Endothelial cell of hepatic sinusoid (primary cell): ENCODE data around the gene HIP1R.
"Not testable (repeated sequence)": the region's sequence is repeated elsewhere in the genome, so short reads cannot be mapped to it uniquely, and the experiment has no call there.

Experiments used
- in situ Hi-C: cut with HindIII; loops from 2 replicates; pipeline ENCODE4 v1.10.0; 2017; ENCODE audit warnings: low sequenced_read_pairs

Gene HIP1R

GRCh38 chr12:122888232-122888752 is 53.0 kb downstream of the HIP1R start:
- in situ Hi-C loops: no loop called here

GRCh38 chr12:122889761-122890520 is 54.7 kb downstream of the HIP1R start:
- in situ Hi-C loops: no loop called here

- in situ Hi-C loops: no loop called here
Observed at GRCh38 chr12:122891661-122892525, 56.6 kb downstream of the HIP1R start.

GRCh38 chr12:122892724-122893123 is 57.5 kb downstream of the HIP1R start:
- in situ Hi-C loops: not testable (repeated sequence)

- in situ Hi-C loops: no loop called here
Observed at GRCh38 chr12:122893208-122894153, 58.2 kb downstream of the HIP1R start.

GRCh38 chr12:122894193-122895121 is 59.2 kb downstream of the HIP1R start:
- in situ Hi-C loops: no loop called here

GRCh38 chr12:122895320-122895703 is 60.1 kb downstream of the HIP1R start:
- in situ Hi-C loops: no loop called here

- in situ Hi-C loops: no loop called here
Observed at GRCh38 chr12:122895704-122896636, 60.7 kb downstream of the HIP1R start, which contains the start of gene VPS37B. TSS of gene VPS37B (minus strand) at chr12:122896124. CDS start at chr12:122896062, 62 bp downstream.

- in situ Hi-C loops: no loop called here
Observed at GRCh38 chr12:122896662-122897061, 61.4 kb downstream of the HIP1R start.

- in situ Hi-C loops: no loop called here
Observed at GRCh38 chr12:122899887-122900286, 64.6 kb downstream of the HIP1R start.

- in situ Hi-C loops: no loop called here
Observed at GRCh38 chr12:122902854-122903692, 67.8 kb downstream of the HIP1R start.

- in situ Hi-C loops: no loop called here
Observed at GRCh38 chr12:122903693-122904034, 68.4 kb downstream of the HIP1R start.

- in situ Hi-C loops: not testable (repeated sequence)
Observed at GRCh38 chr12:122905258-122905657, 70.0 kb downstream of the HIP1R start.

- in situ Hi-C loops: no loop called here
Observed at GRCh38 chr12:122908915-122909314, 73.7 kb downstream of the HIP1R start.

GRCh38 chr12:122909442-122910288 is 74.4 kb downstream of the HIP1R start:
- in situ Hi-C loops: no loop called here
